Measurements from ENCODE around the gene MYCT1. TPM values are rescaled to one million over a fixed set of nuclear protein-coding genes. Genes with fewer than 3 reads are reported as not detected.

MYCT1 gene, protein sequence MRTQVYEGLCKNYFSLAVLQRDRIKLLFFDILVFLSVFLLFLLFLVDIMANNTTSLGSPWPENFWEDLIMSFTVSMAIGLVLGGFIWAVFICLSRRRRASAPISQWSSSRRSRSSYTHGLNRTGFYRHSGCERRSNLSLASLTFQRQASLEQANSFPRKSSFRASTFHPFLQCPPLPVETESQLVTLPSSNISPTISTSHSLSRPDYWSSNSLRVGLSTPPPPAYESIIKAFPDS
- 0.09 and 0.17 TPM in 2 replicates for total RNA-seq (2021)
- long read RNA-seq, partial matches to known transcripts, result 0 of 1 reads
- long read RNA-seq, other reads (novel, unspliced or antisense), result 1 of 1 reads

GRCh38 chr6:152697634-152698033, at the start of gene MYCT1:
Gene MYCT1, plus strand, starts transcription at chr6:152697897. Its CDS starts 6 bp downstream, at chr6:152697903.
- Histone ChIP-seq H3K56ac (ENCODE audit: insufficient read length, low read depth, low read length) (no peak within 1 kb of the TSS), H4K20me1 (ENCODE audit: control insufficient read depth, insufficient read depth, insufficient read length) (no peaks in the 10 kb centered on the region), H3K4ac (ENCODE audit: low read depth, low read length) (no peak within 1 kb of the TSS), H3K79me2 (ENCODE audit: insufficient read depth, low read length) (no peaks in the 10 kb centered on the region), H2BK15ac (ENCODE audit: low read depth, low read length) (no peak within 1 kb of the TSS), H2BK5ac (ENCODE audit: insufficient read length, low read length) (no peak within 1 kb of the TSS), H3T11ph (ENCODE audit: low read length) (no peak within 1 kb of the TSS), H3K27me3 (ENCODE audit: insufficient read depth, low read length) (no peaks in the 10 kb centered on the region), H2BK12ac (ENCODE audit: insufficient read length, low read depth, low read length) (no peak within 1 kb of the TSS), H4K5ac (ENCODE audit: insufficient read length, low read depth, low read length) (no peak within 1 kb of the TSS), H2BK20ac (ENCODE audit: low read depth, low read length, poor library complexity, severe bottlenecking) (no peak within 1 kb of the TSS), H3K23me2 (ENCODE audit: insufficient read length, low read depth, low read length, poor library complexity, severe bottlenecking) (no peaks in the 10 kb centered on the region), H2BK120ac (ENCODE audit: low read depth, low read length, poor library complexity, severe bottlenecking) (no peak within 1 kb of the TSS), H2AFZ (ENCODE audit: low read length) (no peak within 1 kb of the TSS), H4K91ac (ENCODE audit: insufficient read length, low read depth, low read length) (no peak within 1 kb of the TSS), H3K4me2 (ENCODE audit: insufficient read depth, insufficient read length, low read length) (no peak within 1 kb of the TSS), H3K27ac (ENCODE audit: insufficient read length, low read depth, low read length) (no peak within 1 kb of the TSS), H3K9ac (ENCODE audit: extremely low read depth, insufficient read length, low read length) (no peak within 1 kb of the TSS), H3K79me1 (ENCODE audit: insufficient read depth, low read depth, low read length, poor library complexity, severe bottlenecking) (no peaks in the 10 kb centered on the region), H3K23ac (ENCODE audit: insufficient read length, low read depth, low read length) (no peak within 1 kb of the TSS), H3K4me1 (ENCODE audit: insufficient read depth, low read length) (no peaks in the 10 kb centered on the region), H3K14ac (ENCODE audit: insufficient read depth, low read length) (no peak within 1 kb of the TSS), H3K9me3 (ENCODE audit: control insufficient read depth, low read depth, low read length) (no peaks in the 10 kb centered on the region), H4K8ac (replicated peaks; ENCODE audit: insufficient read length, low read depth, low read length) (no peak within 1 kb of the TSS), H3K18ac (ENCODE audit: insufficient read length, low read depth, low read length) (no peak within 1 kb of the TSS), H2AK5ac (ENCODE audit: insufficient read length, low read length) (no peak within 1 kb of the TSS)
- Mint-ChIP-seq H3K36me3 (ENCODE audit: insufficient read depth in 1 of 3, low read depth in 3 of 3) (no peaks in the 10 kb centered on the region), H3K27me3 (ENCODE audit: low read depth) (no peaks in the 10 kb centered on the region), H3K27ac (no peak within 1 kb of the TSS), H3K9me3 (no peaks in the 10 kb centered on the region), H3K4me1 (peaks cover 0 to 11% of the 10 kb centered on the region in 2 experiments; a peak in 1 of 4 replicates), H3K4me3 (no peak within 1 kb of the TSS)
- no peak for DNase-seq
- no peak for TF ChIP-seq CTCF (conservative IDR thresholded peaks at IDR 0.05)
- no CpG with 5 or more reads among the region's 2 CpGs for WGBS (ENCODE audit: extremely low coverage, insufficient read length, low lambda C conversion rate)
